ENCODE measurements around the gene SLC25A40.
"Not testable (repeated sequence)": the region's sequence is repeated elsewhere in the genome, so short reads cannot be mapped to it uniquely, and the experiment has no call there.

- not testable (repeated sequence) for TF ChIP-seq POLR2A, CTCF (IDR thresholded peaks at IDR 0.05)
These were observed 54.1 kb downstream of the SLC25A40 start for GRCh38 chr7:87822056-87822455.
